HG03521 (cell line): Measurements from ENCODE around the gene KRTAP13-4.

Source experiments
- ATAC-seq: cut with Tn5 transposase; IDR thresholded peaks from one replicate; pipeline ENCODE4 v1.9.1; 2021; ENCODE audit warnings: mild to moderate bottlenecking, moderate library complexity; ENCODE audit not compliant: unreplicated experiment

Gene KRTAP13-4

DNA sequence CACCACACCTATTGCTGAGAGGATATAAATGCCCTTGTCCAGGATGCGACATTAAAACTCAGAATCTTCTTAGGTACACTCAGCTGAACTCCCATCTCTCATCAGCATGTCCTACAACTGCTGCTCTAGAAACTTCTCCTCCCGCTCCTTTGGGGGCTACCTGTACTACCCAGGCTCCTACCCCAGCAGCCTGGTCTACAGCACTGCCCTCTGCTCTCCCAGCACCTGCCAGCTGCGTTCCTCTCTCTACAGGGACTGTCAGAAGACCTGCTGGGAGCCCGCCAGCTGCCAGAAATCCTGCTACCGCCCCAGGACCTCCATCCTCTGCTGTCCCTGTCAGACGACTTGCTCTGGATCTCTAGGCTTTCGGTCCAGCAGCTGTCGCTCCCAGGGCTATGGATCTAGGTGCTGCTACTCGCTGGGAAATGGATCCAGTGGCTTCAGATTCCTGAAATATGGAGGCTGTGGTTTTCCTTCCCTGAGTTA lies at the start of gene KRTAP13-4:
TSS of gene KRTAP13-4 (plus strand) at position 51 of the 486 bp plus-strand sequence. CDS start at position 107, 56 bp downstream.
- ATAC-seq, result no peak

DNA sequence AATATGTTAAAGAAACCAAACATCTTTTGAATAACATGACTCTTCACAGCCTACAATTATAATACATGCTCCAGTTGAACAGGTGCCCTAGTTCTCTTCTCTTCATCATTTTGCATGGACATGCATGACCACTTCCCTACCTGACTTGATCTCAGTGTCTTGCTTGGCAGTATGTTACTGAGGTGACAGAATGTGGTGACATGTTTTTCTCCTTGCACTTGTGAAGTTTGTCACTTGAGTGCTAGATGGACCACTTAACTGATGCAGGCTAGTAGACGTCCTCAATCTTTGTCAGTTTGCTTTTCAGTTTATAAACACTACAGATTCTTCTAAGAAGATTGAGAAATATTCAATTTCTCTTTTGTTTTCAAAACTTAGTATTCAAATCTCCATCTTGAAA lies 47.8 kb upstream of the KRTAP13-4 start:
- ATAC-seq, result no peak

- ATAC-seq, result no peak
Measured at GRCh38 chr21:30391492-30392025, 38.5 kb upstream of the KRTAP13-4 start.

DNA sequence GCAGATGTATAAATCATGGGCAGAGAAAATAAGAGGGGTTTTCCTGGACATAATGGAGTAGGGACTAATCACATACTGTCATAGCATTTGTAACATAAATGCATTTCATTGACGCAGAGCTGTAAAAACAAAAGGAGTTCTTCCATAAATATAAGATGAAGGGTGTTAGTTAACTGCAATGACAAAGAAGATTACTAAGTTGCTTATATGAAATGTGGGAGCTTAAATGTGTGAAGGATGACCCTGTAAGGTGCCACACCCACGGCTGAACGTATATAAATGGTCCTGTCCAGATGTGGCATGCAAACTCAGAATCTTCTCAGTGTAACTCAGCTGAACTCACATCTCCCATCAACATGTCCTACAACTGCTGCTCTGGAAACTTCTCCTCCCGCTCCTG lies 34.3 kb upstream of the KRTAP13-4 start, which contains the start of gene KRTAP13-1:
TSS of gene KRTAP13-1 (plus strand) at position 301 of the 400 bp plus-strand sequence. CDS start at position 357, 56 bp downstream.
- ATAC-seq, result no peak

DNA sequence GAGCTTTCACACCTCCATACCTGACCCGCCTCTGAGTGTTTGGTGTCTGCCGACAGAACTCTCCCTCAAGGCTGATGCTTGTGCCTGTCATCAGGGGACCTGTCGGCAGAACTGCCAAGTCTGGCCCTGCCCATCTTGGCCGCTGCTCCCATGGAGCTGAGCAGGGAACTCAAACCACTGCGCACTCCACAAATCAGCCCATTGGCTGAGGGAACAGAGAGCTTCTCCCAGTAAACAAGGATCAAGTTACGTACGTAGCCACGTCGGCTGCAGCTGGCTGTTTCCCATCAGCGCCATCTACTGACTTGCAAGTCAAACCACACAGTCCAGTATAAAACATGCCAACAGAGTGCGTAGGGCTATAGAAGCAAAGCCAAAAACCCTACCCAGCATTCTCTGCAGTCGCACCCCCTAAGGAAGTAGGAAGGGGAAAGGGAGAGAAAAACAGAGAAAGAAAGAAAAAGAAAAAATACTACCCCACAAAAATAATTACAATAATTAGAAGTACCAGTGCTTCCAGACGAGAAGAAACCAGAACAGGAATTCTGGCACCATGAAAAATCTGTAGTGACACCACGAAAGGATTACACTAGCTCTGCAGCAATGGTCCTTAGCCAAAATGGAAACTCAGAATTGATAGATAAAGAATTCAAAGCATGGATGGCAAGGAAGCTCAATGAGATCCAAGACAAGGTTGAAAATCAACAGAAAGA lies 21.1 kb upstream of the KRTAP13-4 start:
- ATAC-seq, result no peak

DNA sequence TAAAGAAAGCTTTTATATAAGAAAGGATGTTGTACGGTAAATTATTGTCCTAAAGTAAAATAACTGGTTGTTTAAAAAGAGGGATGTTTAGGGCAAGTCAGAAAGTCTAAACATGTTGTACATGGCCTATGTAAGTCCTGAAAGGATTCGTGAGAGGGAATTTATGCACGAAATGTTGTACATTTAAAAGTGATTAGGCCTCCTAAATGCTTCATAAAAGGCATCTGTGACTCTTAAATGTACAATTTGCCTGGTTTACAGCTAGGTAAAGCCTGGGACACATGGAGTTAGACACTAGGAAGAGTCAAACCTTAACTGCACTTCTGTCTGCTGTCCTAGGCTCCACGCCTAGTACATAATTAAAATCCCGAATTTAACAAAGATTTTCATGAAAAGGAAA lies 14.0 kb upstream of the KRTAP13-4 start:
- no peak for ATAC-seq

GRCh38 chr21:30425826-30426225 lies 4.2 kb upstream of the KRTAP13-4 start, which contains the start of gene KRTAP13-3:
Gene KRTAP13-3 (minus strand): TSS chr21:30425926. CDS start chr21:30425912, 14 bp downstream.
- ATAC-seq, result no peak

DNA sequence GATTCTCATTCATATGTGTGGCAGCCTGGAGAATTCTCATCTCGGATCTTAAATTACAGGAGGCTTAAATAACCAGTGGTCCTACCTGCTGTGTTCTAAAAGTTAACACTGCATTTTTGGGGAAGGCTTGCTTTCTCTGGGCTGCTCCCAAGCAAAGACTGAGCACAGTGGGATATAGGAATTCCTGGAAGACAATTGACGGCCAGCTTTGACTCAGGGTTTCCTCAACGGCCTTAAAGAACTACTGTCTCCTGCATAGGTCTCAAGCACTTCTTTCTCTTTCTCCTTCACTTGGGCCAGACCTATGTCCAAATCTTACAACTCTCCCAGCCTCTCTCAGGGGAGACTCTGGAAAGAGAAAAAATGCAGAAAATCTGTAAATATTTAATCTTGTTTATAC lies 3.3 kb upstream of the KRTAP13-4 start:
- ATAC-seq, result no peak

DNA sequence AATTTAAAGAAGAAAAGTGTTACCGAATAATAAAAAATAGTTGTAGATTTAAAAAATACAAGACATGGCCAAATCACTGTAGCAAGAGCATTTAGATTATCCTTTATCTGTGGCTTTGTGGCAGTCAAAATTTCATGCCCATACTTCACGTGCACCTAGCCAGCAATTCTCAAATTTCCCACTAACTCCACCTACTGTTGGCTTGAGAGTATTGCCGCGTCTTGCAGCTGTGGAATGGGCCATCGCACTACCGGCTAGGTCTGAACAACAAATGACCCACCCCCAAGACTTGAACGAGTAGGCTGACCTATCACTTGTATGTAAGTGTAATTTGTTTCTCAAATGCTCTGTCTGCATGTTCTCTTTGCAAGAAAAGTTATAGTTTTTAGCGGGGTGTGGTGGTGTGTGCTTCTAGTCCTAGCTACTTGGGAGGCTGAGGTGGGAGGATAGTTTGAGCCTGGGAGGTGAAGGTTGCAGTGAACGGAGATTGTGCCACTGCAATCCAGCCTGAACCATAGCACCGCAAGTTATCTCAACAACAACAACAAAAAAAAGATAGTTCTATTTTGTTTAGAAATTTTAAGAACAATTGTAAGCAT lies 4.1 kb downstream of the KRTAP13-4 start:
- ATAC-seq, result no peak

DNA sequence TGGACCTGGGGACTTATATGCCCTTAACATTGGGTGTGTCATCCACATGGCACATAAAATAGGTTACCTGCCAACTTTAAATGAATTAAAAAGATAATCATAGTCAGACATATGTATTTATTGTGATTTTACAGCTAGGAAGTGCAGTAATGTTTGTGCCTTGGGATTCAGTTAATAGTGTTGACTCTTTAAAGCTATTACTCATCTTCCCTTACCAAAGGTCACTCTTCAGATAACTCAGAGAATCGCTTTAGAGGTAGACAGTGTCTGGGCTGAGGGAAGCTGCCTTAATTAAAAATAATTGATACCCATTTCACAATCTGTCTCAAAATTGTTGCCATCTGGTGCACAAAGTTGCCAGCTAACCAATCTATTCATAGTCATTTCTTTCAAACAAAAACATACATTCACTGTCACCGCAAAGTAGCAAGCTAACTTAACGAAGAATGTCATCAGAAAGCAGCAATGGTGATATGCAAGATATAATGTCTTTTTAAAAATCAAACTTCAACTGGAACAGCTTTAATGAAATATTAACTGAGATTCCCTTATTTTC lies 7.1 kb downstream of the KRTAP13-4 start:
- ATAC-seq, result no peak

- ATAC-seq, result no peak
Measured at GRCh38 chr21:30439975-30440374, 10.0 kb downstream of the KRTAP13-4 start, which contains the start of gene KRTAP15-1. Gene KRTAP15-1 (plus strand): TSS chr21:30440275. CDS start chr21:30440328, 53 bp downstream.

GRCh38 chr21:30443226-30443625 lies 13.2 kb downstream of the KRTAP13-4 start:
- no peak for ATAC-seq

DNA sequence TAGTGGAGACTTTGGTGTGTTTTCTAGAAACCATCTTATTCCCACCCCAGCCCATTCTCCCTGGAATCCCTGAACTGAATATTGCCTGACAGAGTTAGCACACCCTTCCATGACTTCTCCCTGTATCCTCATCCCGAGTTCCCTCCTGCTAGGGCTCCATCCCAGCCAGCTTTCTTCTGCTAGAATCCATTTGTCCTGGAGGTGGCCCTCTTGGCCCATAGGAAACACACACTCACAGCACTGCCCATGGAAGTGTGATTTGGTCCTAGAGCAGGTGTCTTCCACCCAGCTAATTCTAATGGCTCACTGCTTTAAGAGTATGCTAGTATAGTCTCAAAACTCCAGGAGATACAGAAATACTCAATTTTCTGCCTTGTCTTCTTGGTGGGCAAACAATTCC lies 14.2 kb downstream of the KRTAP13-4 start:
- ATAC-seq, result no peak

DNA sequence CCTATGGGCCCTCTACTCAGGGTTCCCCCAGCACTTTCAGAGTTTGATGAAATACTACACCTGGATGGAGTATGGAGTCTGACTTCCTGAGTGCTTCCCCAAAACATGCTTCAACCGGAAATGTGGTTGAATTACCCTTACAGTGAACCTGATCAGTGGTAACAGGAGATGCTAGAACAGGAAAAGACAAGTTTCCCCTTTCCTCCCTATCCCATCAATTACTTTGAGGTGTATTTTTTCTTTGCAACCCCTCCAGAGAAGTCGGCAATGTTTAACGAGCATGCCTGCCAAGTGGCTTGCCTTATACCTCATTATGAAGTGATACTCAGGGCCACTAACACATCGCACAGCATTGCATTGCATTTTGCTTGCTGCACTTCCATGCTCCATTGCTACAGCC lies 17.0 kb downstream of the KRTAP13-4 start:
- ATAC-seq, result no peak

- no peak for ATAC-seq
Measured at GRCh38 chr21:30448514-30448913, 18.5 kb downstream of the KRTAP13-4 start.

- no peak for ATAC-seq
Measured at GRCh38 chr21:30463713-30464112, 33.7 kb downstream of the KRTAP13-4 start.

DNA sequence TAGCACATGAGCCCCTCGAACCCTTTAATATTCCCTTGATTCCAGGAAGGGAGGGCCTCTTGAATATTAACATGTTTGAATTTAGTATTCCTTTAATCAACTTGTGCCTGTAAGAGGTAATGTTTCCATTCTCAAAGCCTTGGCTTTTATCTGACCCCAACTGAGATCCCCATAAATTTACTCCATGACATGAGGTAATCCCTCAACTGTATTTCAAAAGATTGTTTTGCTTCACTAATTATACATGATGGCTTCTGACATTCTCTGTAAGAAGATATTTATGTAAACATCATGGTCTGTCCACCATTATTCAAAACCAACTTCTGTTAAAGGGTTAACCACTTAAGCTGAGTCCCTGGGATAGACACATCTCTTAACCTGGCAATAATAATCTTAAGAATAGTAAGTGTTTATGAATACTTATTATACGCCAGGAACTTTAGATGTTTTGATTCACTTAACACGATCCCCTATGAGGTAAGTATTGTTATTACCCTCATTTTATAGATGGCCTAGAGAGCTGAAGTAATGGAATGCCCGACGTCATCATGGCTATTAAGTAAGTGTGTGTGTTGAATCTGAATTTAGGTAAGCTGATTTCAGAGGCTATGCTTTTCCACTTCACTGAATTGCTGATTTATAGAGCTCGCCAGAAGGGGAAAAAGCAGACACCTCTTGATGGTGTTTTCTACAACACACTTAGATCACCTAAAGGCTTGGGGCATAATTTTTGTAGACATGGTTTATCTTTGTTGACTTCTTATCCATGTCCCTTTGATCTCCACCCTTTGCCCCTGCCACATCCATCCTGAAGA lies 39.1 kb downstream of the KRTAP13-4 start:
- no peak for ATAC-seq

GRCh38 chr21:30478004-30478403 lies 48.0 kb downstream of the KRTAP13-4 start:
- no peak for ATAC-seq

- ATAC-seq, result no peak
Measured at GRCh38 chr21:30479259-30479658, 49.2 kb downstream of the KRTAP13-4 start.

- ATAC-seq, result no peak
Measured at GRCh38 chr21:30480145-30480544, 50.1 kb downstream of the KRTAP13-4 start, which contains the start of gene KRTAP19-1. Gene KRTAP19-1 (minus strand): TSS chr21:30480367. CDS start chr21:30480317, 50 bp downstream.
